WTC11 (cell line): ENCODE measurements around the gene DTNBP1. TPM values are rescaled to one million over a fixed set of nuclear protein-coding genes. Genes with fewer than 3 reads are reported as not detected.

Source experiments
- ATAC-seq: fragments of 200-7000 bp; cut with Tn5 transposase; 2 replicates; pipeline ENCODE4 v1.10.0; 2021; ENCODE audit warnings: mild to moderate bottlenecking, moderate library complexity
- CTCF ChIA-PET: fragments of 300-600 bp; sonication (Branson Sonifier 250); formaldehyde crosslinking; loops from one replicate; lab custom pipeline; 2021; ENCODE audit warnings: antibody characterized with exemption; lab: Charles Lee
- POLR2A ChIA-PET: fragments of 350-600 bp; sonication (Branson Sonifier 250); formaldehyde crosslinking; loops from one replicate; lab custom pipeline; 2021; ENCODE audit warnings: antibody characterized with exemption; lab: Charles Lee
- DNase-seq: peaks from one replicate; pipeline ENCODE4 v3.0.0; 2021; ENCODE audit warnings: low spot score
- H3K27ac Mint-ChIP-seq: 2 replicates; pipeline ENCODE4 v1.8.0; 2021; ENCODE audit warnings: mixed read lengths
- H3K27me3 Mint-ChIP-seq: 2 replicates; pipeline ENCODE4 v1.8.0; 2021; ENCODE audit warnings: low read depth, mild to moderate bottlenecking, moderate library complexity, mixed read lengths
- H3K36me3 Mint-ChIP-seq: 2 replicates; pipeline ENCODE4 v1.8.0; 2021; ENCODE audit warnings: mixed read lengths
- H3K4me1 Mint-ChIP-seq: 2 replicates; pipeline ENCODE4 v1.8.0; 2022; ENCODE audit warnings: mixed read lengths
- H3K4me3 Mint-ChIP-seq: 2 replicates; pipeline ENCODE4 v1.8.0; 2021; ENCODE audit warnings: mild to moderate bottlenecking, moderate library complexity, mixed read lengths
- H3K9me3 Mint-ChIP-seq: 2 replicates; pipeline ENCODE4 v1.8.0; 2021; ENCODE audit warnings: mixed read lengths
- ATF1 ChIP-seq: sonication (generic); formaldehyde crosslinking; IDR thresholded peaks from 2 replicates; pipeline ENCODE4 v1.8.1; 2023; ENCODE audit warnings: mild to moderate bottlenecking, moderate library complexity, missing genetic modification reagents
- CBFB ChIP-seq: sonication (generic); formaldehyde crosslinking; IDR thresholded peaks from 2 replicates; pipeline ENCODE4 v1.8.1; 2022; ENCODE audit warnings: mild to moderate bottlenecking, low read depth, missing genetic modification reagents
- EMX1 ChIP-seq: fragments of 250-450 bp; sonication (Bioruptor Pico); IDR thresholded peaks from 2 replicates; pipeline ENCODE4 v1.8.0; 2021; ENCODE audit warnings: mild to moderate bottlenecking
- ESRRA ChIP-seq: sonication (generic); formaldehyde crosslinking; IDR thresholded peaks from 2 replicates; pipeline ENCODE4 v1.8.1; 2022; ENCODE audit warnings: mild to moderate bottlenecking, missing genetic modification reagents, borderline replicate concordance
- ETV6 ChIP-seq: sonication (generic); formaldehyde crosslinking; IDR thresholded peaks from 2 replicates; pipeline ENCODE4 v1.8.1; 2022; ENCODE audit warnings: mild to moderate bottlenecking, missing genetic modification reagents
- FOXJ3 ChIP-seq: sonication (generic); formaldehyde crosslinking; IDR thresholded peaks from 2 replicates; pipeline ENCODE4 v1.9.0; 2021; ENCODE audit warnings: missing genetic modification reagents, mild to moderate bottlenecking, borderline replicate concordance
- KAT7 ChIP-seq: sonication (generic); formaldehyde crosslinking; IDR thresholded peaks from 2 replicates; pipeline ENCODE4 v1.8.1; 2023; ENCODE audit warnings: missing genetic modification reagents, mild to moderate bottlenecking, borderline replicate concordance
- NFYB ChIP-seq: sonication (generic); formaldehyde crosslinking; conservative IDR thresholded peaks from 2 replicates; pipeline ENCODE4 v1.8.0; 2022; ENCODE audit warnings: low read depth, missing genetic modification reagents
- OVOL2 ChIP-seq: fragments of 250-450 bp; sonication (Bioruptor Pico); IDR thresholded peaks from 2 replicates; pipeline ENCODE4 v1.9.0; 2021; ENCODE audit warnings: mild to moderate bottlenecking, borderline replicate concordance
- RORB ChIP-seq: fragments of 250-450 bp; sonication (Bioruptor Pico); IDR thresholded peaks from 2 replicates; pipeline ENCODE4 v1.9.0; 2021; ENCODE audit warnings: mild to moderate bottlenecking
- SMAD3 ChIP-seq: sonication (generic); formaldehyde crosslinking; IDR thresholded peaks from 2 replicates; pipeline ENCODE4 v1.8.0; 2022; ENCODE audit warnings: missing genetic modification reagents, mild to moderate bottlenecking, borderline replicate concordance
- TP53 ChIP-seq: sonication (generic); formaldehyde crosslinking; IDR thresholded peaks from 2 replicates; pipeline ENCODE4 v1.8.1; 2023; ENCODE audit warnings: mild to moderate bottlenecking, missing genetic modification reagents
- ZNF138 ChIP-seq: sonication (generic); formaldehyde crosslinking; conservative IDR thresholded peaks from 2 replicates; pipeline ENCODE4 v1.8.1; 2022; ENCODE audit warnings: mild to moderate bottlenecking, moderate library complexity, missing genetic modification reagents
- total RNA-seq: library from RNA; stranded (reverse); gene quantifications from 3 replicates; pipeline ENCODE4 v1.2.3, GENCODE V29; 2021
- TF ChIP-seq, protein P1 (sequence below): sonication (generic); formaldehyde crosslinking; IDR thresholded peaks from 2 replicates; pipeline ENCODE4 v1.8.1; 2022; ENCODE audit warnings: missing genetic modification reagents, borderline replicate concordance
- TF ChIP-seq, protein P2 (sequence below): fragments of 250-450 bp; sonication (Bioruptor Pico); IDR thresholded peaks from 2 replicates; pipeline ENCODE4 v1.9.0; 2021; ENCODE audit warnings: moderate library complexity, mild to moderate bottlenecking, inconsistent platforms, borderline replicate concordance
- TF ChIP-seq, protein P3 (sequence below): sonication (generic); formaldehyde crosslinking; IDR thresholded peaks from 2 replicates; pipeline ENCODE4 v1.8.0; 2022; ENCODE audit warnings: mild to moderate bottlenecking, missing genetic modification reagents
- TF ChIP-seq, protein P4 (sequence below): sonication (generic); formaldehyde crosslinking; IDR thresholded peaks from 2 replicates; pipeline ENCODE4 v1.8.1; 2023; ENCODE audit warnings: mild to moderate bottlenecking, missing genetic modification reagents, moderate library complexity
- TF ChIP-seq, protein P5 (sequence below): sonication (generic); formaldehyde crosslinking; IDR thresholded peaks from 2 replicates; pipeline ENCODE4 v1.8.1; 2023; ENCODE audit warnings: mild to moderate bottlenecking, missing genetic modification reagents, moderate library complexity
- TF ChIP-seq, protein P6 (sequence below): sonication (generic); formaldehyde crosslinking; IDR thresholded peaks from 2 replicates; pipeline ENCODE4 v1.8.0; 2023; ENCODE audit warnings: missing genetic modification reagents, mild to moderate bottlenecking, borderline replicate concordance

DTNBP1 gene
- total RNA-seq, 1 experiment from 2014 or later = 15.1 TPM

DNA sequence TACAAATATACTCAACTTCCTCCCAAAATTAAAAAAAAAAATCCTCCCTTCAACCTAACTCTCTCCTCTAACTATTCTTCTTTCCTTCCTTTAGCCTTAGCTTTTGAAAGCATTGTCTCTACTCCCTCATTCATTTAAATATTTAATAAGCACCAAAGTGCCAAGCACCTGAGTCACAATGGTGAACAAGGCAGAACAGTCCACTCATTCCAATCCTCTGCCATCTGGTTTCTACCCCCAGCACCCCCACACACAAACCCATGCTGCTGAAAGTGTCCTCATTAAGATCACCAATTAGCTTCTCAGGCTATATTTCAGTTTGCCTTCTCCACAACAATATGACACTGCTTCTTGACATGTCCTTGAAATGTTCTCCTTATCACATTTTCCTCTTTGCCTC, 76.3 kb downstream of the DTNBP1 start:
- no peak overlapping the region for H3K4me3 Mint-ChIP-seq
- POLR2A ChIA-PET = no interaction called here
- CTCF ChIA-PET = interaction anchor here (0.6 to 1.4 kb wide), 3 partner anchors 34 to 593 kb away, joined by 3 to 5 read pairs (median 3); no protein-coding TSS in a partner anchor
- no peak for DNase-seq
- no peaks in the 10 kb centered on the region for H3K9me3 Mint-ChIP-seq
- no peaks in the 10 kb centered on the region for H3K36me3 Mint-ChIP-seq
- H3K27ac Mint-ChIP-seq = no peak overlapping the region
- peaks cover 10% of the 10 kb centered on the region for H3K4me1 Mint-ChIP-seq
- TF ChIP-seq ETV6 (CRISPR knock-in tag) (no peak), SMAD3 (CRISPR knock-in tag) (no peak), ESRRA (no peak), OVOL2 (CRISPR knock-in tag) (no peak), ZNF138 (CRISPR knock-in tag) (no peak), KAT7 (CRISPR knock-in tag) (no peak), CBFB (CRISPR knock-in tag) (no peak), TP53 (CRISPR knock-in tag) (no peak), NFYB (CRISPR knock-in tag) (no peak)
- TF ChIP-seq, protein P1, sequence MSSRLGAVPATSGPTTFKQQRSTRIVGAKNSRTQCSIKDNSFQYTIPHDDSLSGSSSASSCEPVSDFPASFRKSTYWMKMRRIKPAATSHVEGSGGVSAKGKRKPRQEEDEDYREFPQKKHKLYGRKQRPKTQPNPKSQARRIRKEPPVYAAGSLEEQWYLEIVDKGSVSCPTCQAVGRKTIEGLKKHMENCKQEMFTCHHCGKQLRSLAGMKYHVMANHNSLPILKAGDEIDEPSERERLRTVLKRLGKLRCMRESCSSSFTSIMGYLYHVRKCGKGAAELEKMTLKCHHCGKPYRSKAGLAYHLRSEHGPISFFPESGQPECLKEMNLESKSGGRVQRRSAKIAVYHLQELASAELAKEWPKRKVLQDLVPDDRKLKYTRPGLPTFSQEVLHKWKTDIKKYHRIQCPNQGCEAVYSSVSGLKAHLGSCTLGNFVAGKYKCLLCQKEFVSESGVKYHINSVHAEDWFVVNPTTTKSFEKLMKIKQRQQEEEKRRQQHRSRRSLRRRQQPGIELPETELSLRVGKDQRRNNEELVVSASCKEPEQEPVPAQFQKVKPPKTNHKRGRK (CRISPR knock-in tag) = no peak
- TF ChIP-seq, protein P2, sequence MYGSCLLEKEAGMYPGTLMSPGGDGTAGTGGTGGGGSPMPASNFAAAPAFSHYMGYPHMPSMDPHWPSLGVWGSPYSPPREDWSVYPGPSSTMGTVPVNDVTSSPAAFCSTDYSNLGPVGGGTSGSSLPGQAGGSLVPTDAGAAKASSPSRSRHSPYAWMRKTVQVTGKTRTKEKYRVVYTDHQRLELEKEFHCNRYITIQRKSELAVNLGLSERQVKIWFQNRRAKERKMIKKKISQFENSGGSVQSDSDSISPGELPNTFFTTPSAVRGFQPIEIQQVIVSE (CRISPR knock-in tag) = no peak
- TF ChIP-seq, protein P3, sequence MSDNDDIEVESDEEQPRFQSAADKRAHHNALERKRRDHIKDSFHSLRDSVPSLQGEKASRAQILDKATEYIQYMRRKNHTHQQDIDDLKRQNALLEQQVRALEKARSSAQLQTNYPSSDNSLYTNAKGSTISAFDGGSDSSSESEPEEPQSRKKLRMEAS (CRISPR knock-in tag) = no peak
- TF ChIP-seq, all 79 proteins: peak for 0
- no peaks in the 10 kb centered on the region for H3K27me3 Mint-ChIP-seq
- ATAC-seq = no peak

DNA sequence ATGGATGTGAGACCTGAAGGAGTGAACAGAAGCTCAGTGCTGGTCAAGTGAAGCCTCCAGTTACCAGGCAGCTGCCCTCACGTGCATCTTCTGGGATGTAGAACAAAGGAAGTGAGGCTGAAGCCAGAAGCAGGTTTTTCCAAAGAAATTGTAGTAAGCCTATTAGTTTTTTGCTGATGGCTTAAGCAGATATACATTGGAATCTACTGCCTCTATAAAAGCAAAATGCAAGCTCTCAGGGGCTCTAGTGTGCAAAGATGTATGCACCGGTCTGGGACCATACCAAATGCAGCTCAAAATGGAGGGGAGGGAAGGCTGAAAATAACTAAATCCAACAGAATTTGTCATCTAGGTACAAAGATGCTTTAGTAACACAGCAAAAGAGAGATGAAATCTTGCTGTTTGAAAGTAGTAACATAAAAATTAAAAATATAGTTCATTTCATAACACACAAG, 77.0 kb downstream of the DTNBP1 start:
- TF ChIP-seq, protein P2 (CRISPR knock-in tag) = no peak
- TF ChIP-seq, protein P4, sequence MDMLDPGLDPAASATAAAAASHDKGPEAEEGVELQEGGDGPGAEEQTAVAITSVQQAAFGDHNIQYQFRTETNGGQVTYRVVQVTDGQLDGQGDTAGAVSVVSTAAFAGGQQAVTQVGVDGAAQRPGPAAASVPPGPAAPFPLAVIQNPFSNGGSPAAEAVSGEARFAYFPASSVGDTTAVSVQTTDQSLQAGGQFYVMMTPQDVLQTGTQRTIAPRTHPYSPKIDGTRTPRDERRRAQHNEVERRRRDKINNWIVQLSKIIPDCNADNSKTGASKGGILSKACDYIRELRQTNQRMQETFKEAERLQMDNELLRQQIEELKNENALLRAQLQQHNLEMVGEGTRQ (CRISPR knock-in tag) = no peak
- TF ChIP-seq EMX1 (CRISPR knock-in tag) = no peak
- TF ChIP-seq, protein P5, sequence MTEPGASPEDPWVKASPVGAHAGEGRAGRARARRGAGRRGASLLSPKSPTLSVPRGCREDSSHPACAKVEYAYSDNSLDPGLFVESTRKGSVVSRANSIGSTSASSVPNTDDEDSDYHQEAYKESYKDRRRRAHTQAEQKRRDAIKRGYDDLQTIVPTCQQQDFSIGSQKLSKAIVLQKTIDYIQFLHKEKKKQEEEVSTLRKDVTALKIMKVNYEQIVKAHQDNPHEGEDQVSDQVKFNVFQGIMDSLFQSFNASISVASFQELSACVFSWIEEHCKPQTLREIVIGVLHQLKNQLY (CRISPR knock-in tag) = no peak
- TF ChIP-seq TP53 (CRISPR knock-in tag) = no peak
- TF ChIP-seq, protein P6, sequence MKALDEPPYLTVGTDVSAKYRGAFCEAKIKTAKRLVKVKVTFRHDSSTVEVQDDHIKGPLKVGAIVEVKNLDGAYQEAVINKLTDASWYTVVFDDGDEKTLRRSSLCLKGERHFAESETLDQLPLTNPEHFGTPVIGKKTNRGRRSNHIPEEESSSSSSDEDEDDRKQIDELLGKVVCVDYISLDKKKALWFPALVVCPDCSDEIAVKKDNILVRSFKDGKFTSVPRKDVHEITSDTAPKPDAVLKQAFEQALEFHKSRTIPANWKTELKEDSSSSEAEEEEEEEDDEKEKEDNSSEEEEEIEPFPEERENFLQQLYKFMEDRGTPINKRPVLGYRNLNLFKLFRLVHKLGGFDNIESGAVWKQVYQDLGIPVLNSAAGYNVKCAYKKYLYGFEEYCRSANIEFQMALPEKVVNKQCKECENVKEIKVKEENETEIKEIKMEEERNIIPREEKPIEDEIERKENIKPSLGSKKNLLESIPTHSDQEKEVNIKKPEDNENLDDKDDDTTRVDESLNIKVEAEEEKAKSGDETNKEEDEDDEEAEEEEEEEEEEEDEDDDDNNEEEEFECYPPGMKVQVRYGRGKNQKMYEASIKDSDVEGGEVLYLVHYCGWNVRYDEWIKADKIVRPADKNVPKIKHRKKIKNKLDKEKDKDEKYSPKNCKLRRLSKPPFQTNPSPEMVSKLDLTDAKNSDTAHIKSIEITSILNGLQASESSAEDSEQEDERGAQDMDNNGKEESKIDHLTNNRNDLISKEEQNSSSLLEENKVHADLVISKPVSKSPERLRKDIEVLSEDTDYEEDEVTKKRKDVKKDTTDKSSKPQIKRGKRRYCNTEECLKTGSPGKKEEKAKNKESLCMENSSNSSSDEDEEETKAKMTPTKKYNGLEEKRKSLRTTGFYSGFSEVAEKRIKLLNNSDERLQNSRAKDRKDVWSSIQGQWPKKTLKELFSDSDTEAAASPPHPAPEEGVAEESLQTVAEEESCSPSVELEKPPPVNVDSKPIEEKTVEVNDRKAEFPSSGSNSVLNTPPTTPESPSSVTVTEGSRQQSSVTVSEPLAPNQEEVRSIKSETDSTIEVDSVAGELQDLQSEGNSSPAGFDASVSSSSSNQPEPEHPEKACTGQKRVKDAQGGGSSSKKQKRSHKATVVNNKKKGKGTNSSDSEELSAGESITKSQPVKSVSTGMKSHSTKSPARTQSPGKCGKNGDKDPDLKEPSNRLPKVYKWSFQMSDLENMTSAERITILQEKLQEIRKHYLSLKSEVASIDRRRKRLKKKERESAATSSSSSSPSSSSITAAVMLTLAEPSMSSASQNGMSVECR = no peak
- no peak for TF ChIP-seq RORB (CRISPR knock-in tag)
- no peak for TF ChIP-seq FOXJ3 (CRISPR knock-in tag)
- TF ChIP-seq ATF1 (CRISPR knock-in tag) = no peak
- CTCF ChIA-PET = interaction anchor here (1.0 to 1.4 kb wide), 2 partner anchors 12 to 35 kb away, joined by 3 to 5 read pairs; no protein-coding TSS in a partner anchor
- DNase-seq = no peak
- Mint-ChIP-seq H3K27me3 (no peaks in the 10 kb centered on the region), H3K27ac (no peak overlapping the region), H3K4me3 (no peak overlapping the region), H3K9me3 (no peaks in the 10 kb centered on the region), H3K36me3 (no peaks in the 10 kb centered on the region), H3K4me1 (peaks cover 10% of the 10 kb centered on the region)
- ATAC-seq = no peak
- POLR2A ChIA-PET = no interaction called here
